Ureter (tissue), 1 donor: ENCODE data around the gene RLN3. TPM values are rescaled to one million over a fixed set of nuclear protein-coding genes. Genes with fewer than 3 reads are reported as not detected.

Source experiments
- total RNA-seq: library from RNA; stranded (reverse); gene quantifications from one replicate; pipeline ENCODE4 v1.2.4, GENCODE V29; 2023
- donor health status: DM: yes; HTN: yes; CAD: no.

Gene RLN3
- total RNA-seq, 1 donor from 2014 or later: not detected

Other genes starting within 250 kb of the RLN3 start
- gene ZSWIM4, start 232.7 kb upstream of the RLN3 start, total RNA-seq: 8.1 TPM
- not detected for gene NANOS3, start 151.0 kb upstream of the RLN3 start, total RNA-seq
- gene BRME1, start 122.0 kb upstream of the RLN3 start, total RNA-seq: 3.3 TPM
- gene CC2D1A, start 121.9 kb upstream of the RLN3 start, total RNA-seq: 57.2 TPM
- gene PODNL1, start 89.7 kb upstream of the RLN3 start, total RNA-seq: 7.9 TPM
- gene DCAF15, start 75.6 kb upstream of the RLN3 start, total RNA-seq: 30.0 TPM
- 16.4 TPM for gene RFX1, start 21.8 kb upstream of the RLN3 start, total RNA-seq
- 5.1 TPM for gene IL27RA, start 3.6 kb downstream of the RLN3 start, total RNA-seq
- gene PALM3, start 33.9 kb downstream of the RLN3 start, total RNA-seq: 24.1 TPM
- gene MISP3, start 44.6 kb downstream of the RLN3 start, total RNA-seq: 4.3 TPM
- not detected for gene C19orf67, start 57.6 kb downstream of the RLN3 start, total RNA-seq
- gene SAMD1, start 62.6 kb downstream of the RLN3 start, total RNA-seq: 24.3 TPM
- 89.3 TPM for gene PRKACA, start 89.6 kb downstream of the RLN3 start, total RNA-seq
- 1.5 TPM for gene ASF1B, start 108.4 kb downstream of the RLN3 start, total RNA-seq
- 27.9 TPM for gene ADGRL1, start 178.0 kb downstream of the RLN3 start, total RNA-seq